GM21786 (cell line): ENCODE results near the gene FRZB.

Source experiments
- ATAC-seq: cut with Tn5 transposase; IDR thresholded peaks from one replicate; pipeline ENCODE4 v1.9.1; 2021; ENCODE audit not compliant: unreplicated experiment

Gene FRZB

GRCh38 chr2:182804128-182804527, 62.3 kb downstream of the FRZB start:
- ATAC-seq, result no peak

GRCh38 chr2:182798736-182799135, 67.7 kb downstream of the FRZB start:
- ATAC-seq, result no peak

- ATAC-seq, result no peak
Observed at GRCh38 chr2:182792441-182792840, 74.0 kb downstream of the FRZB start.

- no peak for ATAC-seq
Observed at GRCh38 chr2:182784777-182785176, 81.7 kb downstream of the FRZB start.

- ATAC-seq, result no peak
Observed at GRCh38 chr2:182784058-182784706, 82.3 kb downstream of the FRZB start.
